ENCODE data around the gene P2RX1.

GRCh38 chr17:3879591-3880417, 36.5 kb downstream of the P2RX1 start:
- TF ChIP-seq CTCF (IDR thresholded peaks at IDR 0.05) (no peak), EP300 (IDR thresholded peaks at IDR 0.05) (no peak)
